Measurements from ENCODE around the gene OR2J3.
"Not testable (repeated sequence)": the region's sequence is repeated elsewhere in the genome, so short reads cannot be mapped to it uniquely, and the experiment has no call there.

Gene OR2J3

GRCh38 chr6:29107758-29108157 is at the start of gene OR2J3:
Gene OR2J3, plus strand, starts transcription at chr6:29108058. Its CDS starts 3,833 bp downstream, at chr6:29111891.
- DNase-seq (ENCODE audit: low read depth in 2 of 2): no peak

- no peak for DNase-seq (ENCODE audit: low read depth in 2 of 2)
These were observed 35.8 kb upstream of the OR2J3 start for GRCh38 chr6:29071831-29072723.

- no peak for DNase-seq (ENCODE audit: low read depth in 2 of 2)
These were observed 28.7 kb upstream of the OR2J3 start for GRCh38 chr6:29079203-29079602.

- no peak for DNase-seq (ENCODE audit: low read depth in 2 of 2)
These were observed 26.5 kb upstream of the OR2J3 start for GRCh38 chr6:29081312-29081711.

- no peak for DNase-seq (ENCODE audit: low read depth in 2 of 2)
These were observed 25.4 kb upstream of the OR2J3 start for GRCh38 chr6:29082457-29082856.

DNA sequence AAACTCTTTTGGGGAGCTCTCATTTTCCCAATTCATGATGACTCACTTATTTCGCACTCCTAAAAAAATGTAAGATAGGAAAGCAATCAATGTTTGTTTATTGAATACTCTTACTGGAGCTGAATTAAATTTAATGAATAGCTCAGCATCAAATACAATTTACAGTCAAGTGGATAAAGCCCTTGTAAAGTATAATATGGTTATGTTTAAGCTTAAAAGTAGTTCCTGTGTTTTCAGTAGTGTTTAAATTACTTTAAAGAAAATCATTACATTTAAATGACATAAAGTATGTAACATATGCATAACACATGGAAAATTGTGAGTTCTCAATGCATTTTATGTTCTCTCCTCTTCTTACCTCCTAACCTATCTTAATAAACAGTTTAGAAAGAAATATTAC is 20.6 kb upstream of the OR2J3 start, which contains the start of gene OR2B3:
OR2B3 (minus strand) TSS at position 101 of the 400 bp plus-strand sequence; CDS start at position 36, 65 bp downstream.
- DNase-seq (ENCODE audit: low read depth in 2 of 2): no peak

DNA sequence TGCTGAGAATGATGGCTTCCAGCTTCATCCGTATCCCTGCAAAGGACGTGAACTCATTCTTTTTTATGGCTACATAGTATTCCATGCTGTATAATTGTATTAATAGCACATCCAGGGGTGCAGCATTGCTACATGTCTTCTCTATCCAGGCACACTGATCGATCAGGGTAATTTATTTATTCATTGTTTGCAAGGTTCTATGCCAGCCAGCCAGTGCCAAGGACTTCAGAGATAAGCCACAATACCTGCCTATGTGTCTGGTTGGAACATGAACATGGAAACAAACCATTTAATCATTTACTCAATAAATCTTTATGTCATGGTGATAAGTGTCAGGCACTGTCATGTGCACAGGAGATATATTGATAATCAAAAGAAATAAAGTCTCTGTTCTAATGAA is 14.9 kb upstream of the OR2J3 start:
- no peak for DNase-seq (ENCODE audit: low read depth in 2 of 2)

DNA sequence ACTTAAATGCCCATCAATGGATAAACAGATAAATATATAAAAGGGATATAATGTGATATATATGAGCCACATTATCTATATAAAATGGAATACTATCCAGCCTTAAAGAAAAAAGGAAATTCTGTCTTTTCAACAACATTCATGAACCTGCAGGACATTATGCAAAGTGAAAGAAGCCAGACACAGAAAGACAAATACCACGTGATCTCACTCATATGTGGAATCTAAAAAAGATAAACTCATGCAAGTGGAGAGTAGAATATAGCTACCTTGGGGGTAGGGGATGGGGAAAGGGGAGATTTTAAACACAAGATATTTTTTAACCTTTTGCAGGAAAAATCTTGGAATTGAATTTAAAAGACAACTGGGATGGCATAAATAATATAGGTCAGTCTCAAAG is 10.1 kb upstream of the OR2J3 start:
- DNase-seq (ENCODE audit: low read depth in 2 of 2): no peak

DNA sequence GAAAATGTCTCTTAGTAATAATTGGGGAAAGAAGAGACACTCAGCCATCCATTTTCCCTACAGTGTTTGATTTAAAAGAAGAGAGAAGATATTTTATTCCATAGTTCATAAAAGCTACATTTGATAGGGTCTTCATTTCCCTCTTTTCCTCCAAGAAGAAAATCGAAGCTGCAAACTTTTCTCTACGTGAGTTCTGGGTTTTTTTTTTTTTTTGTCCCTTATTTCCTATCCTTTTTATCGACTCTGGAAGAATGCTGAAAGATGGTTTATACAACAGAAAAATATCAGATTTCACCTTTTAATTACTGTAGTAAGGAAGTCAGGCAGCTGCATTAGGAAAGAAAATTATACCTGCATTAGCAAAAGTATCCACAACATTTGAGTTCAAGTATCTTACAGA is 8.7 kb upstream of the OR2J3 start, which contains the start of gene OR2J1:
OR2J1 (plus strand) TSS at position 301 of the 400 bp plus-strand sequence. CDS start 1,453 bp downstream, outside the sequence.
- DNase-seq (ENCODE audit: low read depth in 2 of 2): no peak

- DNase-seq (ENCODE audit: low read depth in 2 of 2): no peak
These were observed 4.3 kb downstream of the OR2J3 start for GRCh38 chr6:29112135-29112534.

- not testable (repeated sequence) for DNase-seq (ENCODE audit: low read depth in 2 of 2)
These were observed 7.1 kb downstream of the OR2J3 start for GRCh38 chr6:29114964-29115363.

- DNase-seq (ENCODE audit: low read depth in 2 of 2): no peak
These were observed 21.6 kb downstream of the OR2J3 start for GRCh38 chr6:29129326-29130012.

- no peak for DNase-seq (ENCODE audit: low read depth in 2 of 2)
These were observed 22.8 kb downstream of the OR2J3 start for GRCh38 chr6:29130644-29131043.

- no peak for DNase-seq (ENCODE audit: low read depth in 2 of 2)
These were observed 23.8 kb downstream of the OR2J3 start for GRCh38 chr6:29131691-29132090.

DNA sequence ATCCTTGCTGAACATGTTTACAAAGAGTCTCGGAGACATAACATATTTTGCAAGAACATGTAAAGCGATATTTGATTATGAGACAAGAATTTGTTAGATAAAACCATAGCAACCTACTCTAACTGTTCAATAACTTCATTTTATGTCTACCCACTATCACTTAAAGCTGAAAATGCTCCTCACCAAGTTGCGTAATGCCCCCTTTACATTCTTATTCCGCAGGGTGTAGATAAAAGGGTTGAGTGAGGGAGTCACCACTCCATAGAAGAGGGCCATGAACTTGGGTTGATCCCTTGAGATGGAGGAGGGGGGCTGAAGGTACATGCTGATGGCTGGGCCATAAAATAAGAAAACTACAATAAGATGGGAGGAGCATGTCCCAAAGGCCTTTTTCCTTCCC is 29.9 kb downstream of the OR2J3 start:
- DNase-seq (ENCODE audit: low read depth in 2 of 2): no peak

DNA sequence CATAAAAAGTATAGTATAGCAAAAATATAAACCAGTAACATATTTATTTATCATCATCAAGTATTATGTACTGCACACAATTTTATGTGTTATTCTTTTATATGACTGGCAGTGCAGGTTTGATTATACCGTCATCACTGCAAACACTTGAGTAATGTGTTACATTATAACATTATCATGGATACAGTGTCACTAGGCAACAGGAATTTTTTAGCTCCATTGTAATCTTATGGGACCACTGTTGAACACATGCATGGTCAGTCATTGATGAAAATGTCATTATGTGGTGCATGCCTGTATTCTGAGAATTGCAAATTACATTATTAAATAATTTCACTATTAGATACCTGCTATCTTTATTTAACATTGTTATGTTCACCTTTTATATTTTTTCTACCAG is 33.7 kb downstream of the OR2J3 start:
- DNase-seq (ENCODE audit: low read depth in 2 of 2): no peak

DNA sequence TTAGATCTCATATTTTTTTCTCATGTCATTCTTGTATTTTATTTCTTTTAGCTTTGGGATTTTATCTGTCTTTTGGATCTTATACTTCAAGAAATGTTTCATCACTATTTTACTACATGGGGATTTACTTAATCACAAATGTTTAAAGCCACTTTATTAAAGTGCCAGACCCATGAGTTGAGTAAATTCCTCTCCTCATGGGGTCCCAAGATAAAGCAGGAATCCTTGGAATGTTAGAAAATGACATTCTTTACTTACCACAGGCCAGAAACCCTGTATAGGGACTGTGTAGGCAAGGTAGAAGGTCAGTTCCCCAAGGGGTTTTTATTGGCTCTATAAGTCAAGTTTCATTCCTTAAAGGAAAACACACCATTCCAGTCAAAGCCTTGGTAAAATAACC is 34.5 kb downstream of the OR2J3 start:
- no peak for DNase-seq (ENCODE audit: low read depth in 2 of 2)

DNA sequence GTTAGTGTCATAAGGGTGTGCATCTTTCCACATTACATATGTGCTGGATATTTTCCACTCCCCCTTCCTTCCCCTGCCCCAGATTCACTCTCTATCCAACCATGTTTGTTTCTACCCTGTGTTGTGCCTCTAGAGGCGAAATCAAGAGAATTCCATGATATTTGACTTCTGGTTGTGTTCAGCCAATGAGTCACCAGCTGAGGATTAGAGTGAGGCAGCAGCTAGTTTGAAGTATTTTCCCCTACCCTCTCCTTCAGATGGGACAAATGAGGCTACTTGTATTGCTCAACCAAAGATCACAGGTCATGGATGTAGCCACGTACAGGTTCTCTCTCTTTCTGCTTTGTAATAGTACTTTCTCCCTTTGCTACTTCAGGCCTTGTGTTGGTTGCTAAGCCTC is 38.3 kb downstream of the OR2J3 start:
- DNase-seq (ENCODE audit: low read depth in 2 of 2): no peak

- no peak for DNase-seq (ENCODE audit: low read depth in 2 of 2)
These were observed 39.2 kb downstream of the OR2J3 start for GRCh38 chr6:29147074-29147473.

GRCh38 chr6:29149444-29149843 is 41.6 kb downstream of the OR2J3 start:
- not testable (repeated sequence) for DNase-seq (ENCODE audit: low read depth in 2 of 2)

GRCh38 chr6:29153083-29153482 is 45.2 kb downstream of the OR2J3 start:
- no peak for DNase-seq (ENCODE audit: low read depth in 2 of 2)

- not testable (repeated sequence) for DNase-seq (ENCODE audit: low read depth in 2 of 2)
These were observed 47.3 kb downstream of the OR2J3 start for GRCh38 chr6:29155182-29155581.

DNA sequence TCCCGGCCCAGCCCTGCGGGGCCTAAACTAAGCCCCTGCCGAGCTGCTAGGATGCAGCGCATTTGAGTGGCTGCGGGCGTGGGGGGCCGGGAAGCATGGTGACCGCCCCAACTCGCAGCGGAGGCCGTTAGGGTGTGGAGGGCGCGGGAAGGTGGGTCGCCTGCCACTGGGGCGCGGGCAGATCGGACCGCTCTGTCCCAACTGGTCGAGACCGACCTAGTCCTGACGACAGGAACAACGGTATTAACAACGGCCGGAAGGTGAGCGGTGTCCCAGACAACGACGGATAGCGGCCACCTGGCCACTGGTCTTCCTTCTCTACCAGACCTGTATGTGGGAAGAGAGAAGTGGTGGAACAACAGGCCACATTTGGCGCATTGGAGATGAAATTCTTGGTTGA is 52.1 kb downstream of the OR2J3 start:
- DNase-seq (ENCODE audit: low read depth in 2 of 2): not testable (repeated sequence)
